Upper lobe of left lung (tissue), 6 donors: Measurements from ENCODE around the gene KPNA1. TPM values are rescaled to one million over a fixed set of nuclear protein-coding genes. Genes with fewer than 3 reads are reported as not detected.

Experiments
- ATAC-seq, 2 donors: fragments of 200-7000 bp; cut with Tn5 transposase; one replicate each; pipeline ENCODE4 v1.9.1; 2022; ENCODE audit warnings: mild to moderate bottlenecking in 2 of 2, moderate library complexity in 2 of 2; ENCODE audit not compliant: low FRiP score in 2 of 2
- DNase-seq, 2 donors: peaks; one replicate each; pipeline ENCODE4 v3.0.0-alpha.2; 2019 to 2020
- H3K27ac ChIP-seq, 4 donors: fragments of 200-600 bp; sonication (generic); one replicate each; pipeline ENCODE4 v1.5.1; 2016 to 2019
- H3K27me3 ChIP-seq, 4 donors: fragments of 200-600 bp; sonication (generic); one replicate each; pipeline ENCODE4 v1.5.1; 2017 to 2019
- H3K36me3 ChIP-seq, 4 donors: fragments of 200-600 bp; sonication (generic); one replicate each; pipeline ENCODE4 v1.5.1; 2016 to 2019
- H3K4me1 ChIP-seq, 4 donors: fragments of 200-600 bp; sonication (generic); one replicate each; pipeline ENCODE4 v1.5.1; 2018 to 2019
- H3K4me3 ChIP-seq, 4 donors: fragments of 200-600 bp; sonication (generic); one replicate each; pipeline ENCODE4 v1.5.1; 2017 to 2019; ENCODE audit warnings: mild to moderate bottlenecking in 2 of 4, moderate library complexity in 1 of 4
- H3K9me3 ChIP-seq, 4 donors: fragments of 200-600 bp; sonication (generic); one replicate each; pipeline ENCODE4 v1.5.1; 2018 to 2019
- CTCF ChIP-seq, 6 experiments: fragments of 450-650 bp in 4 of 6; fragments of 200-600 bp in 2 of 6; sonication (generic) in 2 of 6; IDR thresholded peaks; one replicate each; pipeline ENCODE4 v1.5.1; 2016 to 2019; ENCODE audit warnings: antibody characterized with exemption in 6 of 6
- EP300 ChIP-seq, 4 donors: sonication (generic); formaldehyde crosslinking; IDR thresholded peaks; one replicate each; pipeline ENCODE4 v1.5.1; 2017; ENCODE audit warnings: antibody characterized with exemption in 4 of 4, control low read depth in 2 of 4
- POLR2A ChIP-seq, 4 donors: fragments of 450-650 bp; IDR thresholded peaks; one replicate each; pipeline ENCODE4 v1.5.1; 2016 to 2017; ENCODE audit warnings: antibody characterized with exemption in 4 of 4, mild to moderate bottlenecking in 2 of 4
- POLR2AphosphoS5 ChIP-seq, 2 donors: sonication (generic); formaldehyde crosslinking; IDR thresholded peaks; one replicate each; pipeline ENCODE4 v1.5.1; 2017; ENCODE audit warnings: antibody characterized with exemption in 2 of 2
- WGBS, 2 donors: methylation state at CpG; one replicate each; pipeline ENCODE4 v1.1.5; 2017 to 2018; 5-methylcytosine and 5-hydroxymethylcytosine counted together
- total RNA-seq, 6 donors: library from RNA; depleted of rRNA in 4 of 6; stranded (reverse); fragments of >200 nt in 4 of 6; gene quantifications; one replicate each; pipeline versions ENCODE4 v1.1.0 to v1.2.1, GENCODE V29; 2016 to 2021
- donor health status: DM: no; HTN: no; CAD: no; lungs with moderate emphysema.
- donor health status: DM: no; HTN: yes; CAD: no; lungs with severe emphysema.

Gene KPNA1
- total RNA-seq, 6 donors from 2014 or later, result 38.9 to 104 (median 43.4) TPM

- no peak for ATAC-seq
- H3K27me3 ChIP-seq, result no peaks in the 10 kb centered on the region
These were observed 109.7 kb downstream of the KPNA1 start for GRCh38 chr3:122405015-122405414.

GRCh38 chr3:122403489-122403888 lies 111.2 kb downstream of the KPNA1 start:
- Histone ChIP-seq H3K27ac (no peak overlapping the region), H3K9me3 (no peaks in the 10 kb centered on the region), H3K36me3 (peaks cover 0 to 49% (median 4%) of the 10 kb centered on the region in 4 donors), H3K4me3 (no peak overlapping the region), H3K4me1 (no peaks in the 10 kb centered on the region), H3K27me3 (no peaks in the 10 kb centered on the region)
- WGBS, 2 donors, result 92% methylated on average over 6 of the region's 6 CpGs
- ATAC-seq, result no peak
- DNase-seq, result no peak
- TF ChIP-seq CTCF (IDR thresholded peaks at IDR 0.05) (no peak), EP300 (IDR thresholded peaks at IDR 0.05) (no peak), POLR2A (IDR thresholded peaks at IDR 0.05) (no peak), POLR2AphosphoS5 (IDR thresholded peaks at IDR 0.05) (no peak)

More at GRCh38 chr3:122405015-122405414, 109.7 kb downstream of the KPNA1 start:
- no peaks in the 10 kb centered on the region for H3K4me1 ChIP-seq
- H3K4me3 ChIP-seq, result no peak overlapping the region
- no peak for DNase-seq
- H3K9me3 ChIP-seq, result no peaks in the 10 kb centered on the region
- peaks cover 0 to 63% (median 8%) of the 10 kb centered on the region in 4 donors for H3K36me3 ChIP-seq
- H3K27ac ChIP-seq, result no peak overlapping the region
- TF ChIP-seq EP300 (IDR thresholded peaks at IDR 0.05) (no peak), POLR2A (IDR thresholded peaks at IDR 0.05) (no peak), POLR2AphosphoS5 (IDR thresholded peaks at IDR 0.05) (no peak), CTCF (IDR thresholded peaks at IDR 0.05) (no peak)
- WGBS, 2 donors, result 86 to 93% methylated on average over 3 of the region's 3 CpGs

GRCh38 chr3:122398920-122399319 lies 115.8 kb downstream of the KPNA1 start:
- TF ChIP-seq POLR2AphosphoS5 (IDR thresholded peaks at IDR 0.05) (no peak), POLR2A (IDR thresholded peaks at IDR 0.05) (no peak)
- ATAC-seq, result no peak
- Histone ChIP-seq H3K4me3 (no peak overlapping the region), H3K36me3 (peaks cover 0 to 10% (median 3%) of the 10 kb centered on the region in 4 donors), H3K4me1 (no peaks in the 10 kb centered on the region), H3K27me3 (no peaks in the 10 kb centered on the region), H3K27ac (no peak overlapping the region), H3K9me3 (no peaks in the 10 kb centered on the region)
- no peak for DNase-seq
- 96 to 97% methylated on average over 2 of the region's 2 CpGs for WGBS, 2 donors

GRCh38 chr3:122397201-122397600 lies 117.5 kb downstream of the KPNA1 start:
- ATAC-seq, result no peak
- TF ChIP-seq EP300 (IDR thresholded peaks at IDR 0.05) (no peak), POLR2AphosphoS5 (IDR thresholded peaks at IDR 0.05) (no peak), POLR2A (IDR thresholded peaks at IDR 0.05) (no peak), CTCF (IDR thresholded peaks at IDR 0.05) (no peak)
- WGBS, 2 donors, result 93 to 100% methylated on average over 1 of the region's 1 CpG
- DNase-seq, result no peak
- H3K27me3 ChIP-seq, result no peaks in the 10 kb centered on the region
- H3K9me3 ChIP-seq, result no peaks in the 10 kb centered on the region
- H3K36me3 ChIP-seq, result no peaks in the 10 kb centered on the region
- no peaks in the 10 kb centered on the region for H3K4me1 ChIP-seq
- no peak overlapping the region for H3K4me3 ChIP-seq
- H3K27ac ChIP-seq, result no peak overlapping the region

- no peak overlapping the region for H3K27ac ChIP-seq
- H3K4me3 ChIP-seq, result no peak overlapping the region
- H3K27me3 ChIP-seq, result no peaks in the 10 kb centered on the region
- no peak for DNase-seq
- H3K36me3 ChIP-seq, result no peaks in the 10 kb centered on the region
- H3K9me3 ChIP-seq, result no peaks in the 10 kb centered on the region
- H3K4me1 ChIP-seq, result no peaks in the 10 kb centered on the region
- no peak for ATAC-seq
- TF ChIP-seq POLR2AphosphoS5 (IDR thresholded peaks at IDR 0.05) (no peak), EP300 (IDR thresholded peaks at IDR 0.05) (no peak), CTCF (IDR thresholded peaks at IDR 0.05) (no peak), POLR2A (IDR thresholded peaks at IDR 0.05) (no peak)
These were observed 118.2 kb downstream of the KPNA1 start for GRCh38 chr3:122396511-122396910.
